GM23338 (cell line): ENCODE results near the gene SNX32.

Experiments
- CTCF ChIP-seq, 2 experiments: fragments of 200-600 bp in 1 of 2; sonication (generic) in 1 of 2; conservative IDR thresholded peaks; 2 replicates each; pipeline versions ENCODE4 v1.5.1 to v1.6.1; 2016 to 2017; ENCODE audit warnings: antibody characterized with exemption in 2 of 2, low read depth in 2 of 2, mild to moderate bottlenecking in 2 of 2, moderate library complexity in 1 of 2
- POLR2AphosphoS5 ChIP-seq: IDR thresholded peaks from 2 replicates; pipeline ENCODE4 v1.6.1; 2016; ENCODE audit warnings: antibody characterized with exemption, low read depth
- TF ChIP-seq, protein P1 (sequence below): IDR thresholded peaks from one replicate; pipeline ENCODE4 v1.6.1; 2018; ENCODE audit warnings: antibody characterized with exemption; ENCODE audit not compliant: unreplicated experiment

- no peak for TF ChIP-seq CTCF (conservative IDR thresholded peaks at IDR 0.05; ENCODE audit: low read depth in 2 of 2)
- TF ChIP-seq, protein P1, sequence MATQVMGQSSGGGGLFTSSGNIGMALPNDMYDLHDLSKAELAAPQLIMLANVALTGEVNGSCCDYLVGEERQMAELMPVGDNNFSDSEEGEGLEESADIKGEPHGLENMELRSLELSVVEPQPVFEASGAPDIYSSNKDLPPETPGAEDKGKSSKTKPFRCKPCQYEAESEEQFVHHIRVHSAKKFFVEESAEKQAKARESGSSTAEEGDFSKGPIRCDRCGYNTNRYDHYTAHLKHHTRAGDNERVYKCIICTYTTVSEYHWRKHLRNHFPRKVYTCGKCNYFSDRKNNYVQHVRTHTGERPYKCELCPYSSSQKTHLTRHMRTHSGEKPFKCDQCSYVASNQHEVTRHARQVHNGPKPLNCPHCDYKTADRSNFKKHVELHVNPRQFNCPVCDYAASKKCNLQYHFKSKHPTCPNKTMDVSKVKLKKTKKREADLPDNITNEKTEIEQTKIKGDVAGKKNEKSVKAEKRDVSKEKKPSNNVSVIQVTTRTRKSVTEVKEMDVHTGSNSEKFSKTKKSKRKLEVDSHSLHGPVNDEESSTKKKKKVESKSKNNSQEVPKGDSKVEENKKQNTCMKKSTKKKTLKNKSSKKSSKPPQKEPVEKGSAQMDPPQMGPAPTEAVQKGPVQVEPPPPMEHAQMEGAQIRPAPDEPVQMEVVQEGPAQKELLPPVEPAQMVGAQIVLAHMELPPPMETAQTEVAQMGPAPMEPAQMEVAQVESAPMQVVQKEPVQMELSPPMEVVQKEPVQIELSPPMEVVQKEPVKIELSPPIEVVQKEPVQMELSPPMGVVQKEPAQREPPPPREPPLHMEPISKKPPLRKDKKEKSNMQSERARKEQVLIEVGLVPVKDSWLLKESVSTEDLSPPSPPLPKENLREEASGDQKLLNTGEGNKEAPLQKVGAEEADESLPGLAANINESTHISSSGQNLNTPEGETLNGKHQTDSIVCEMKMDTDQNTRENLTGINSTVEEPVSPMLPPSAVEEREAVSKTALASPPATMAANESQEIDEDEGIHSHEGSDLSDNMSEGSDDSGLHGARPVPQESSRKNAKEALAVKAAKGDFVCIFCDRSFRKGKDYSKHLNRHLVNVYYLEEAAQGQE, result no peak
- no peak for TF ChIP-seq POLR2AphosphoS5
These were observed 10.0 kb downstream of the SNX32 start for GRCh38 chr11:65843811-65844210.
